Activated naive CD8-positive, alpha-beta T cell (primary cell): ENCODE results near the gene FASTKD1.
"Not testable (repeated sequence)": the region's sequence is repeated elsewhere in the genome, so short reads cannot be mapped to it uniquely, and the experiment has no call there.

ENCODE experiments used
- H3K27ac Mint-ChIP-seq: one replicate; pipeline ENCODE4 v1.8.0; 2021; ENCODE audit warnings: mixed read lengths
- H3K27me3 Mint-ChIP-seq: one replicate; pipeline ENCODE4 v1.8.0; 2021; ENCODE audit warnings: mixed read lengths
- H3K36me3 Mint-ChIP-seq: one replicate; pipeline ENCODE4 v1.8.0; 2021; ENCODE audit warnings: mixed read lengths
- H3K4me1 Mint-ChIP-seq: one replicate; pipeline ENCODE4 v1.8.0; 2021; ENCODE audit warnings: low read depth, mixed read lengths
- H3K4me3 Mint-ChIP-seq: one replicate; pipeline ENCODE4 v1.8.0; 2021; ENCODE audit warnings: mild to moderate bottlenecking, mixed read lengths
- H3K9me3 Mint-ChIP-seq: one replicate; pipeline ENCODE4 v1.8.0; 2021; ENCODE audit warnings: low read depth, mixed read lengths

The FASTKD1 gene

GRCh38 chr2:169582552-169583266 is 9.0 kb upstream of the FASTKD1 start:
- H3K9me3 Mint-ChIP-seq, H3K36me3 Mint-ChIP-seq, H3K4me3 Mint-ChIP-seq, H3K27ac Mint-ChIP-seq, H3K27me3 Mint-ChIP-seq: not testable (repeated sequence)
- H3K4me1 Mint-ChIP-seq: peaks cover 25% of the 10 kb centered on the region

GRCh38 chr2:169579044-169579443 is 5.4 kb upstream of the FASTKD1 start:
- Mint-ChIP-seq H3K4me3 (no peak overlapping the region), H3K27me3 (no peaks in the 10 kb centered on the region), H3K36me3 (peaks cover 3% of the 10 kb centered on the region), H3K9me3 (peaks cover 3% of the 10 kb centered on the region), H3K27ac (no peak overlapping the region), H3K4me1 (peaks cover 2% of the 10 kb centered on the region)

GRCh38 chr2:169575264-169575663 is 1.6 kb upstream of the FASTKD1 start:
- not testable (repeated sequence) for H3K27me3 Mint-ChIP-seq, H3K4me3 Mint-ChIP-seq, H3K27ac Mint-ChIP-seq, H3K36me3 Mint-ChIP-seq, H3K9me3 Mint-ChIP-seq
- H3K4me1 Mint-ChIP-seq: peaks cover 10% of the 10 kb centered on the region

- not testable (repeated sequence) for H3K27ac Mint-ChIP-seq, H3K36me3 Mint-ChIP-seq, H3K4me3 Mint-ChIP-seq
Observed at GRCh38 chr2:169574539-169574938, 874 bp upstream of the FASTKD1 start.

GRCh38 chr2:169573974-169574299 is 272 bp upstream of the FASTKD1 start:
- peak overlapping the region; percentile 95 for H3K4me3 Mint-ChIP-seq
- H3K36me3 Mint-ChIP-seq: peaks cover 2% of the 10 kb centered on the region
- peak overlapping the region; percentile 91 for H3K27ac Mint-ChIP-seq
- H3K4me1 Mint-ChIP-seq: peaks cover 19% of the 10 kb centered on the region
- H3K27me3 Mint-ChIP-seq: no peaks in the 10 kb centered on the region
- no peaks in the 10 kb centered on the region for H3K9me3 Mint-ChIP-seq

More at GRCh38 chr2:169574539-169574938, 874 bp upstream of the FASTKD1 start:
- peaks cover 16% of the 10 kb centered on the region for H3K4me1 Mint-ChIP-seq
- H3K27me3 Mint-ChIP-seq, H3K9me3 Mint-ChIP-seq: not testable (repeated sequence)

GRCh38 chr2:169572821-169573159 is 875 bp downstream of the FASTKD1 start:
- Mint-ChIP-seq H3K9me3 (no peaks in the 10 kb centered on the region), H3K4me3 (peak overlapping the region; percentile 95), H3K27ac (peak overlapping the region; percentile 91), H3K36me3 (peaks cover 2% of the 10 kb centered on the region), H3K27me3 (no peaks in the 10 kb centered on the region), H3K4me1 (peaks cover 20% of the 10 kb centered on the region)

GRCh38 chr2:169572189-169572588 is 1.5 kb downstream of the FASTKD1 start:
- Mint-ChIP-seq H3K9me3 (no peaks in the 10 kb centered on the region), H3K27me3 (no peaks in the 10 kb centered on the region), H3K4me1 (peaks cover 20% of the 10 kb centered on the region), H3K27ac (no peak overlapping the region), H3K36me3 (peaks cover 5% of the 10 kb centered on the region), H3K4me3 (no peak overlapping the region)

- Mint-ChIP-seq H3K9me3 (no peaks in the 10 kb centered on the region), H3K4me3 (peak overlapping the region; percentile 57), H3K27ac (no peak overlapping the region), H3K4me1 (peaks cover 20% of the 10 kb centered on the region), H3K27me3 (no peaks in the 10 kb centered on the region), H3K36me3 (peaks cover 5% of the 10 kb centered on the region)
Observed at GRCh38 chr2:169571571-169571970, 2.1 kb downstream of the FASTKD1 start.

- H3K27ac Mint-ChIP-seq, H3K27me3 Mint-ChIP-seq, H3K9me3 Mint-ChIP-seq, H3K36me3 Mint-ChIP-seq: not testable (repeated sequence)
- Mint-ChIP-seq H3K4me1 (peaks cover 20% of the 10 kb centered on the region), H3K4me3 (peak overlapping the region; percentile 17)
Observed at GRCh38 chr2:169570752-169571151, 2.9 kb downstream of the FASTKD1 start.

GRCh38 chr2:169569948-169570347 is 3.7 kb downstream of the FASTKD1 start:
- H3K4me1 Mint-ChIP-seq: peaks cover 20% of the 10 kb centered on the region
- peaks cover 5% of the 10 kb centered on the region for H3K36me3 Mint-ChIP-seq
- H3K27me3 Mint-ChIP-seq: no peaks in the 10 kb centered on the region
- H3K27ac Mint-ChIP-seq: no peak overlapping the region
- no peaks in the 10 kb centered on the region for H3K9me3 Mint-ChIP-seq
- H3K4me3 Mint-ChIP-seq: no peak overlapping the region

- Mint-ChIP-seq H3K9me3 (no peaks in the 10 kb centered on the region), H3K27me3 (no peaks in the 10 kb centered on the region), H3K4me3 (no peak overlapping the region), H3K36me3 (peaks cover 9% of the 10 kb centered on the region), H3K4me1 (peaks cover 10% of the 10 kb centered on the region), H3K27ac (no peak overlapping the region)
Observed at GRCh38 chr2:169565686-169566085, 8.0 kb downstream of the FASTKD1 start.

- Mint-ChIP-seq H3K27me3 (no peaks in the 10 kb centered on the region), H3K9me3 (no peaks in the 10 kb centered on the region), H3K27ac (no peak overlapping the region), H3K36me3 (peaks cover 12% of the 10 kb centered on the region), H3K4me1 (no peaks in the 10 kb centered on the region), H3K4me3 (no peak overlapping the region)
Observed at GRCh38 chr2:169562519-169562918, 11.1 kb downstream of the FASTKD1 start.

- H3K27me3 Mint-ChIP-seq, H3K4me1 Mint-ChIP-seq, H3K9me3 Mint-ChIP-seq, H3K4me3 Mint-ChIP-seq, H3K27ac Mint-ChIP-seq: not testable (repeated sequence)
- H3K36me3 Mint-ChIP-seq: peaks cover 12% of the 10 kb centered on the region
Observed at GRCh38 chr2:169562084-169562483, 11.6 kb downstream of the FASTKD1 start.

- Mint-ChIP-seq H3K4me3 (no peak overlapping the region), H3K9me3 (no peaks in the 10 kb centered on the region), H3K27me3 (no peaks in the 10 kb centered on the region), H3K4me1 (no peaks in the 10 kb centered on the region), H3K27ac (peak overlapping the region; percentile 1), H3K36me3 (peaks cover 12% of the 10 kb centered on the region)
Observed at GRCh38 chr2:169561364-169561763, 12.3 kb downstream of the FASTKD1 start.

- Mint-ChIP-seq H3K9me3 (no peaks in the 10 kb centered on the region), H3K27me3 (no peaks in the 10 kb centered on the region), H3K4me1 (peaks cover 2% of the 10 kb centered on the region), H3K36me3 (peaks cover 9% of the 10 kb centered on the region), H3K4me3 (no peak overlapping the region), H3K27ac (no peak overlapping the region)
Observed at GRCh38 chr2:169546756-169547155, 26.9 kb downstream of the FASTKD1 start.

GRCh38 chr2:169542433-169542832 is 31.2 kb downstream of the FASTKD1 start:
- Mint-ChIP-seq H3K36me3 (peaks cover 11% of the 10 kb centered on the region), H3K27me3 (no peaks in the 10 kb centered on the region), H3K4me3 (no peak overlapping the region), H3K27ac (no peak overlapping the region), H3K4me1 (peaks cover 2% of the 10 kb centered on the region), H3K9me3 (no peaks in the 10 kb centered on the region)
